Measurements from ENCODE around the gene FNBP1.
A peak's percentile ranks its signal among the peaks of the same experiment; 100 is the strongest.

The FNBP1 gene

DNA sequence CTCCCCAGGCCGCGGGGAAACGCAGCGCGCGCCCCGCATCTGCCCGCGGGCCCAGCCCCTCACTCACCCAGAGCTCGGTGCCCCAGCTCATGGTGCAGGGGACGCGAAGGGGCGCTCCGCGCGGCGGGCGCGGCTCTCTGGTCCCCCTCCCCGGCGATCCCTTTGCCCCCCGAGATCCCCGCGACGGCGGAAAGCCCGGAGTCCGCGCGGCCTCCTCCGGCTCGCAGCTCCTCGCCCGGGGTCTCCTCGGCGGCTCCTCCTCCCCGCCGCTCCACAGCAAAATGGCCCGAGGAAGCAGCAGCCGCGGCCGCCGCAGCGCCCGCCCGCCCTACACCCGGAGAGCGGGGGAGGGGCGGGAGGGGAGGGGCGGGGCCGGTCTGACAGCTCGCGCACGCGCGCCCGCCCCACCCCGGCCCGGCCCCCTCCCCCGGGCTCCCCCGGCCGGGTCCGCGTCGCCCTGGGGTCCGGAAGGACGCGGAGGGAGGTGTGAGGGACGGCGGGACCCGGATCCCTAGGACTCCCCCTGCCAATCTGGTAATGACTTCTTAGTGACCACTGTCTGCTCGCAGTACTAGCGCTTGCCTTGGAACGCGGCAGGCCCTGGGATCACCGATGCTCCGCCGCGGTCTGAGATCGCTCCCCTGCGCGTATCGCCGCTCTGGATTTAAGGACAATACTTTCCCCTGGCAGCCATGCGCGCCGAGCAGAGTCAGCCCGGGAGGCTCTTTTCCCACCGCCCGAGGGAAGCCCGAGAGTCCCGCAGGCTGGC lies at the start of gene FNBP1:
Gene FNBP1, minus strand, starts transcription at position 305 of the 769 bp plus-strand sequence. Its CDS starts 214 bp downstream, at position 91.
- peak; percentile 54 for DNase-seq (ENCODE audit: low read depth)

DNA sequence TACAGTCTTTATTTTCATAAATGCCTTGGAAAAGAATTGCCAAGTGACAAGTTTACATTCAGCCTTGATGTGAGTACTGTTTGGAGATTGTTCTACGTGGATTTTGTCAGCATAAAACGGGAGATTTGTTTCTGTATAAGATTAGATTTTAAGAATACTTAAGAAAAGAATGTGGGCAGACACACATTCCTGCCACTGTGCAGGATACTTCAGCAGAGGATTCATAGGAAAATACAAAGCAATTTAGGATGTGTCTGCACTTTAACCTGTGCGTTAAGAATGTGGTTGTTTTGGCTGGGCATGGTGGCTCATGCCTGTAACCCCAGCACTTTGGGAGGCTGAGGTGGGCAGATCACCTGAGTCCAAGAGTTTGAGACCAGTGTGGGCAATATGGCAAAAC lies 47.9 kb upstream of the FNBP1 start:
- DNase-seq (ENCODE audit: low read depth), result no peak

DNA sequence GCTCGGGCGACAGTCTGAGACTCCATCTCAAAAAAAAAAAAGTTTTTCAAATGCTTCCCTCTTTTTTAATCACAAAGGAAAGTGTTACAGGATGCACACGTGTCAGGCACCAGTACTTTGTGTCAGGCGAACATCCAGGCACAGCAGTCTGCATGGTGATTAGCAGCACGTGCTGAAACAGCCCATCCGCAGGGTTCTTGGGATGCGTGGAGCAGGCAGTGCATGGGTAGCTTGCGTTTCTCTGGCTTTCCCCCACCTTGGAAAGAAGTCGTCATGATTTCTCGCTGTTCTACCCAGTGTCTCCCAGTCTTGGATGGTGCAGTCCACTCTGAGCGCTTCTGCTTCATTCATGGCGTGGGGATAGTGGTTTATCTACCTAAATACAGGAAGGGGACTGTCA lies 46.2 kb upstream of the FNBP1 start:
- DNase-seq (ENCODE audit: low read depth), result no peak

DNA sequence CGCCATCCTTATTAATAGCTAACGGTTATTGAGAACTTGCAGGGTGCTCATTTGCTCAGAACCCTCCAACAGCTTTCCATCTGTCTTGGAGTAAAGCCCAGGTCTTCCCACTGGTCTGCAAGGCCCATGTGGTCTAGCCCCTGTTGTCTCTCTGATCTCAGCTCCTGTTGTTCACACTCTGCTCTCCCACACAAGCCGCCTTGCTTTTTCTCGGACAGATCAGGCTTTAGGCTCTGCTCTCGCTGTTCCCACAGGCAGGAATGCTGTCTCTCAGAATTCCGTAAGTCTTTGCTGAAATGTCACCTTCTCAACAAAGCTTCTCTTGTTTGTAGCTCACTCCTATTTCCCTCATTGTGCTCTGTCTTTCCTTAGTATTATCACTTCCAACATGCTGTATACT lies 45.1 kb upstream of the FNBP1 start:
- DNase-seq (ENCODE audit: low read depth), result no peak

DNA sequence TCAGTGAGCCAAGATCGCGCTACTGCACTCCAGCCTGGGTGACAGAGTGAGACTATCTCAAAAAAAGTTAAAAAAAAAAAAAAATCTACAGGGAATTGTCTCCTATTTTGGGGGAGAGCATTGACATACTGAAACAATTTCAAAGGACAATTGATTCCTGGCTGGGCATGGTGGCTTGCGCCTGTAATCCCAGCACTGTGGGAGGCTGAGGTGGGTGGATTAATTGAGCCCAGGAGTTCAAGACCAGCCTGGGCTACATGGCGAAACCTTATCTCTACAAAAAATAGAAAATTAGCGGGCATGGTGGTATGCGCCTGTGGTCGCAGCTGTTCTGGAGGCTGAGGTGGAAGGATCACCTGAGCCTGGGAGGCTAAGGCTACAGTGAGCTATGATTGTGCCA lies 41.3 kb upstream of the FNBP1 start:
- DNase-seq (ENCODE audit: low read depth), result no peak

DNA sequence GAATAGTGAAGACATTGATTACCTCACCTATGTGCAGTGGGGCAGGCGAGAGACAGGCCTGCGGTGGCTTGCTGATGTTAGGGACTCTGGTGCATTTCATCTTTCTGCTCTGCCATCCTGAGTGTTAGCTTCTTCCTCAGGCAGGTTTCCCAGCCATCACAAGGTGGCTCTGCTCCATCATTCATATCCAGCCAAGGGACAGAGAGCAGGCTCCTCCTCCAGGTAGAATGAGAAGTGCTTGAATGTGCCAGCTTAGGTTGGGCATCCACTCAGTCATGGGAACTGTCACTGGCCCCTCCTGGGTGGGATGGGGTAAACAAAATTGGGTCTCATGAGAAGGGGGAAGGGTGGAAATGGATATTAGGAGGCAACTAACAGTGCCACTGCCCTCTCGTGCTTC lies 35.6 kb upstream of the FNBP1 start:
- DNase-seq (ENCODE audit: low read depth), result no peak

DNA sequence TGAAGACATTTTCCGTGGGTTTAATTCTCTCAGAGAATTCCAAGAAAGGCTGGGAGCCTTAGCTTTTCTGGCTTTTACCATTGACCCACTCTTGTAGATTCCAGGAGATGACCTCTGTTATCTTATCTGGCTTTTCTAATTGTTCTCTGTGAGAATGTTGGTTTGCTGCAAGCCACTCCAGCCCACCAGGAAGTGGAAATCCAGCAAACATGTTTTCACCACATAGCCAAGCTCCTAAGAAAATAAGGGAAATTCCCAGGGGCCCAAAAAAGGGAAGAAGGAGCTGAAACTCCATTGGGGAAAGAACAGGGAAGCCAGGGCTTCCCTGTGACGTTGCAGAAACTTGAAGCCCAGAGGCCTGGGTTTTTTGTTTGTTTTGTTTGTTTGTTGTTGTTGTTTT lies 30.4 kb upstream of the FNBP1 start:
- peak; percentile 12 for DNase-seq (ENCODE audit: low read depth)

DNA sequence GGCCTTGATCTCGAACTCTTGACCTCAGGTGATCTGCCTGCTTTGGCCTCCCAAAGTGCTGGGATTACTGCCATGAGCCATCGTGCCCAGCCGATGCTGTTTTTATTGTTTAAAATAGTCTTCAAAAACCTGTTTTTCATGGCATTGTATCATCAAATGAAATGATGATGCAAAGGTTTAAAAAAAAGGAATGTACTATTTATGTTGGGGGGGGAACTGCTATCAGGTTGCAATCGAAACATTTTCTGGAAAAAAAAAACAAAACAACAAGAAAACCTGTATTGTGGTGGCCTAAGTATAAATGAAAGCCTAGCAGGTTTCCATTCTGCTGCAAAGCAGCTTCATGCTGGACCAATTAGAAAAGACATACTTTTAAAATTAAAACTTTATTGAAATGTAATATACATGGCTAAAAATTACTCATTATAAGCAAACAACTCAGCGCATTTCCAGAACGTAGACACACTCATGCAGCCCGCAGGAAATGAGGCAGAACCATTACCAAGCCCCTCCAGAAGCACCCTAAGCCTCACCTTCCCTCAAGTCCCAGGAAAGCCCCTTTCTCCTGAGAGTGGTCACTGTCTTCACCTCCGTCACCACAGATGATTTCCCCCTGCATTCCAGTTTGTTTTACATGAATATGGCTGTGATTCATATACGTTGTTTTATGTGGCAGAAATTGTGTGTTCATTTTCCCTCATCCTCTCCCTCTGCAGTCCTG lies 29.7 kb upstream of the FNBP1 start:
- DNase-seq (ENCODE audit: low read depth), result no peak

DNA sequence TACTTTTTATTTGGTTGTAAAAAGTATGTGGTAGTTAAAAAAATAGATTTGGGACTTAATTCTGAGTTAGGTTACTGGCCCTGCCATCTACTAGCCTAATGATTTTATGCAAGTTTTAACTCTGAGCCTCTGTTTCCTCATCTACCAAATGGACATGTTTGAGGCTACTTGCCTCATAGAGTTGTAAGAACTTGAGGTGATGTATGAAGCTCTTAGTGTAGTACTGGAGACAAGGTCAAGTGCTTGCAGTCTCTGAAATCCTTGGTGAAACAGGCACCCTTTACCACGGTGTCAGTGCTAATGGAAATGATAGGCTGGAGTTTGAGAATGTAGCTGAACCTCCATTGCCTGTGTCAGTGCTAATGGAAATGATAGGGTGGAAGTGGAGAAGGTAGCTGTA lies 26.1 kb upstream of the FNBP1 start:
- no peak for DNase-seq (ENCODE audit: low read depth)

DNA sequence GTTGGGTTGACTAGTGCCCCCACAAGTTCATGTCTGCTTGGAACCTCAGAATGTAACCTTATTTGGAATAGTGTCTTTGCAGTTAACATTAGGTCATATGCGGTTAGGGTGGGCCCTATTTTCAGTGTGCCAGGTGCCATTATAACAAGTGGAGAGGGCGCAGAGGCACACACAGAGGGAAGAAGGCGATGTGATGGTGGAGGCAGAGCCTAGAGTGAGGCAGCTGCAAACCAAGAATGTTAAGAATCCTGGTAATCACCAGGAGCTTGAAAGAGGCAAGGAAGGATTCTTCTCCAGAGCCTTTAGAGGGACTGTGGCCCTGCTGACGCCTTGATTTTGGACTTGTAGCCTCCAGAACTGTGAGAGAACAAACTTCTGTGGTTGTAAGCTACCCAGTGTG lies 21.6 kb upstream of the FNBP1 start:
- no peak for DNase-seq (ENCODE audit: low read depth)

DNA sequence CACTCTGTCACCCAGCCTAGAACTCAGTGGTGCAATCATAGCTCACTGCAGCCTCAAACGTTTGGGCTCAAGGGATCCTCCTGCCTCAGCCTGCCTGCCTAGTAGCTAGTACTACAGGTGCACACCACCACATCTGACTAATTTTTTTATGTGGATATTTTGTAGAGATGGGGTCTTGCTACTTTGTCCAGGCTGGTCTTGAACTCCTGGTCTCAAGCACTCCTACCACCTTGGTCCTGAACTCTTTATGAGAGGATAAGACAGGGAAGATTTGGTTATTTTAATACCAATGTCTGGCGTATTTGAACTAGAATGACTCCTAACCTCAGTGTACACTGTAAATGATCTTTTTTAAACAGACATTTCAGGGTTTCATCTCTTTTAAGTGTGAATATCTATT lies 19.8 kb upstream of the FNBP1 start:
- no peak for DNase-seq (ENCODE audit: low read depth)

DNA sequence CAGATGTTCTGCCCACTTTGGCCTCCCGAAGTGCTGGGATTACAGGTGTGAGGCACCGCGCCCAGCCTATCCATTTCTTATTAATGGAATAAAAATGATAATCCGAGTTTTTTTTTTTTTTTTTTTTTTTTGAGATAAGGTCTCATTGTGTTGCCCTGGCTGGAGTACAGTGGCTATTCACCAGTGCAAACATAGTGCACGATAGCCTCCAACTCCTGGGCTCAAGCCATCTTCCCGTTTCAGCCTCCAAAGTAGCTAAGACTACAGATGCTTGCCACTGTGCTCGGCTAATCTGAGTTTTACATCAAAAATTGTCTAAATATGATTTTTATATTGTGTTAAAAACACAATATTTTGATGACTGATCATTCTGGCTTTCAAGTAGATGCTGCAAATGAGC lies 17.3 kb upstream of the FNBP1 start:
- no peak for DNase-seq (ENCODE audit: low read depth)

DNA sequence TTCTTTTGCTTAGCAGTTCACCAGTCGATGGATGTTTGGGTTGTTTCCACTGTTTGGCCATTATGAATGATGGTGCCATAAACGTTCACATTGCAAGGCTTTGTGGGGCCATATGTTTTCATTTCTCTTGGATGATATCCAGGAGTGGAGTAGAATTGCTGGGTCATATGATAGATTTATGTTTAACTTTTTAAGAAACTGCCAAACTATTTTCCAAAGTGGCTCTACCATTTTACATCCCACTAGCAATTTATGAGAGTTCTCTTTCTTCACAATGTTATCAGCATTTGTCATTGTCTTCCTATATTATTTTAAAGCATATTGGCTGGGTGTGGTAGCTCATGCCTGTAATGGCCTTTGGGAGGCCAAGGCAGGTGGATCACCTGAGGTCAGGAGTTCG lies 15.9 kb upstream of the FNBP1 start:
- no peak for DNase-seq (ENCODE audit: low read depth)

DNA sequence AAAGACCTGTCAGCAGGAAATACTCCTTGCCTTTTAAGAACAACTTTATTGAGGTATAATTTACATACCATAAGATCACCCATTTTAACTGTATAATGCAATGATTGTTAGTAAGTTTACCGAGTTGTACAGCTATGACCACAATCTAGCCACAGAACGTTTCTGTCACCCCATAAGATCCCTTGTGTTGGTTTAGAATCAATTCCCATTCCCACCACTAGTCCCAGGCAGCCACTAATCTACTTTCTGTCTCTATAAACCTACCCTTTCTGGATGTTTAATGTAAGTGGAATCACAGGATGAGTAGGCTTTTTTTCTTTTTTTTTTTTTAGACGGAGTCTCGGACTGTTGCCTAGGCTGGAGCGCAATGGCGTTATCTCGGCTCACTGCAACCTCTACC lies 15.2 kb upstream of the FNBP1 start:
- DNase-seq (ENCODE audit: low read depth), result no peak

DNA sequence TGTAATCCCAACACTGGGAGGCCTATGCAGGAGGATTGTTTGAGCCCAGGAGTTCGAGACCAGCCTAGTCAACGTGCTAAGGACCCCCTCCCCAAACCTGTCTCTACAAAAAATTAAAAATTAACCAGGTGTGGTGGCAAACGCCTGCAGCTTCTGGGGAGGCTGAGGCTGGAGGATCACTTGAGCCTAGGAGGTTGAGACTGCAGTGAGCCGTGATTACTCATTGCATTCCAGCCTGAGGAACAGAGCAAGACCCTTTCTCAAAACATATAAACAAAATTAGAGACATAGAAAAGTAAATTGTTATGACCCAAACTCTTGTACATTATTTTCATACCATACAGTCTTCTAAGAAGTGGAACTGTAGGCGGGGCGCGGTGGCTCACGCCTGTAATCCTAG lies 11.8 kb upstream of the FNBP1 start:
- DNase-seq (ENCODE audit: low read depth), result no peak

DNA sequence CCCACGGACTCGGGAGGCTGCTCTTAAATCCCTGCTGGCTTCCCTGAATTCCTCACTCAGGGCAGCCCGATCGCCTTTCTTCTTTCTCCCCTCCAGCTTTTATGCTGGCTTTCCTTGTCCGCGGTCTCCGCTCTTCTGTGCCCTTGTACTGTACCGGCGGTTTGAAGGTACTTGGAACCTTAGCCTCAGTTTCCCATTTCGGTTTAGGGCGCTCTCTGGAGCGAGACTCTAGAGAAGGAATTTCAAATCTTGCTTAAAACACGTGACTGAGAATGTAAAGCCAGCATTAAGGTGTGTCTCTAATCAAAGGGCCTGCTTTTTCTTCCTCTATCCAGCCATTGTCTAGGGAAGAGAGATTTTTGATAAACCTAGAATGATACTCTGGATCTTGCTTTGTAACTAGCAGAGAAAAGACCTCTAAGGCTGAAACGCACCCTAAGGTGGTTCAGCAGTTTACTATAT lies 11.4 kb upstream of the FNBP1 start:
- DNase-seq (ENCODE audit: low read depth), result no peak

DNA sequence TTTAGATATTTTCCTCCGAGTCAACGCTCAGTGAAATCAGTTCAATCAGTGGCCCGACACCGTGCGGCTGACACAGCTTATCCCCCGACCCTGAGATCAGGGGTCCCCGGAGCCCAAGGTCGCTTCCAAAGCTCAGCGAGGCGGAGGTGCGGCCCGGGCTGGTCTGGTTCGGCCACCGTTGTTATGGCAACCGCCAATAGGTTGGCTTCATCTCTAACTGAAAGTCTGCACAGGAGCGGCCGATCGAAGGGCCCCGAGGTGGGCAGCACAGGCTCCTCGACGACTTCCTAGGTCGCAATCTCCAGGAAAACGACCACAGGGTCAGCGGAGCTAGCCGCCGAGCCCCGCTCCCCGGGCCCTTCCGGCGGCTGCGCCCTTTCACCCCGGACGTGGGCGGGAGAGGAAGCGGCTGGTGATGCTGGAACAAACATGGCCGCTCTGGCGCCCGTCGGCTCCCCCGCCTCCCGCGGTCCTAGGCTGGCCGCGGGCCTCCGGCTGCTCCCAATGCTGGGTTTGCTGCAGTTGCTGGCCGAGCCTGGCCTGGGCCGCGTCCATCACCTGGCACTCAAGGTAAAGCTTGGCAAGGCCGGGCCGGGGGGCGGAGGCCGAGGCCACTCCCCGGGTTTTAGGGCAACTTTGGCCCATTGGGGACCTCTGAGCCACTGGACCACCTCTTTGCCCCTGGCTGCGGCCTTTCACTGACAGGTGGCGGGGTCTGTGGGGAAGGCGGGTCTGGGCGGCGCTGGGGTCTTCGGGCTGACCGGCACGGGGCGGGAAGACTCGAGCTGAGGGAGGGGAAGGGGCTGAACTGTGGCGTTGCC lies 10.7 kb upstream of the FNBP1 start, which contains the start of gene GPR107:
Gene GPR107, plus strand, starts transcription at position 403 of the 821 bp plus-strand sequence. Its CDS starts 27 bp downstream, at position 430.
- peak; percentile 54 for DNase-seq (ENCODE audit: low read depth)

DNA sequence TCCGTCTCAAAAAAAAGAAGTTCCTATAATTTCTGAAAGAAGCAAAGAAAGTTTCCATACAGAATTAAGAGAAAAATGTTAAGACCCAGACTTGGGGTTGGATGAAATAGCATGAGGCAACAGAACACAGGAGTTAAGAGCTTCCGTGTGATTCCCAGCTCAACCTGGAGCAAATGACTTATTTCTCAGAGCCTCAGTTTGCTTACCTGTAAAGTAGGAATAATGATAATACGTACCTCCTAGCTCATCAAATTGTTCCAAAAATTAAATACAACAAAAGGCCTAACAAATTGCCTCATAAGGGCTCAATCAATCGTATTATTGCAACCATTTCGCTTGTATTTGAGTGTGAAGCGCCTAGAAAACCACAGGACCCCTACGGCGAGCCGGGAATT lies 10.1 kb upstream of the FNBP1 start:
- DNase-seq (ENCODE audit: low read depth), result no peak

DNA sequence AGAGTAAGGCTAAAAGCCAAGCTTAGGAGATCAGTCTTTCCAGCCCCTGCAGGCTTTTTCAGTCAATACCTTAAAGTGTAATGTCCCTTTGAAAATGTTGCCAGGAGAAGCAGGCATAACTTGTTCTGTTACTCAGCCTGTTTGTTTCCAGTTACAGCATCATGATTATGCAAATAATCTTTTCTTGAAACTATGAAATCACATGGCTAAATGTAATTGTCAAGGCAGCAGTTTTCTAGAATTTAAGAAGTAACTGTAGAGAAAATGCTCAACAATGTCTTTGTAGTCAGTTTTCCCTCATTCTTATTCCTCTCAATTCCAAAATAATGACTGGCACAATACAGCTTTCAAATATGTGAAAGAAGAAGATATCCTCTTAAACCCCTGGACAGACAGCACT lies 8.9 kb upstream of the FNBP1 start:
- no peak for DNase-seq (ENCODE audit: low read depth)

DNA sequence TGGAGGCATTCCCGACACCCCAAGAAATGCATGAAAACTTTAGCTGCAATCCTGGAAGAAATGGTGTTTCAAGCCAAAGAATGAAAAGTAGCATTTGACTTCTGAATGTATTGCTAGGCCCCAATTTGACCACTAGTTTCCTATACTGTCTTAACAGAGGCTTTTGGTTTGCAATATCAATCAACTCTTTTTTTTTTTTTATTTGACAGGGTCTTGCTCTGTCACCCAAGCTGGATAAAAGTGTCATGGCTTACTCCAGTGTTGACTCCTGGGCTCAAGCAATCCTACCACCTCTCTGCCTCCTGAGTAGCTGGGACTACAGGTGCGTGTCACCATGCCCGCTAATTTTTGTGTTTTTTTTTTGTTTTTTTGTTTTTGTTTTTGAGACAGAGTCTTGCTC lies 7.5 kb upstream of the FNBP1 start:
- no peak for DNase-seq (ENCODE audit: low read depth)

DNA sequence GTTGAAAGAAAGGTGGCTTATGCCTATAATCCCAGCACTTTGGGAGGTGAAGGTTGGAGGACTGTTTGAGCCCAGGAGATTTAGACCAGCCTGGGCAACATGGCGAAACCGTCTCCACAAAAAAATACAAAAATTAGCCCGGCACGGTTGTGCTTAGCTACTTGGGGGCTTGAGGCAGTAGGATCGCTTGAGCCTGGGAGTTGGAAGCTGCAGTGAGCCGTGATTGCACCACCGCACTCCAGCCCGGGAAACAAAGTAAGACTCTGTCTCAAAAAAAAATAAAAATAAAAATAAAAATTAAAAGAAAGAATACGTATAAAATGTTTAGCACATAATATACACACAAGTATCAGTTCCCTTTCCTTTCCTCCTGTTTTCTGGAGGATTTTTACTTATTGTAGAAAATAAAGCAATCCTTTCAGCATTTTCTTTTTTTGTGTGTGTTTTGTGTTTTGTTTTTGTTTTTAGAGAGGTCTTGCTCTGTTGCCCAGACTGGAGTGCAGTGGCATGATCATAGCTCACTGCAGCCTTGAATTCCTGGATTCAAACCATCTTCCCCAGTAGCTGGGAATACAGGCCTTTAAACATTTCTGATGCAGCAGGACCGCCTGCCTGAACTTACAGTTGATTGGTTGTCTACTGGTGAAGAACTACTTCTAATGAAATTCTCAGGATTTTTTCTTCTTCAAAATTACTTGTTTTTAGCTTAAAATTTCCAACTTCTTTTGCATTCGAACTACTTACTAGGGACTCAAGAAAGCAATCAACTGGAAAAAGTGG lies 6.6 kb upstream of the FNBP1 start:
- DNase-seq (ENCODE audit: low read depth), result no peak

Data from stromal cell of bone marrow (primary cell).